H9 (cell line): ENCODE results near the gene PLXND1. TPM values are rescaled to one million over a fixed set of nuclear protein-coding genes. Genes with fewer than 3 reads are reported as not detected.
A peak's percentile ranks its signal among the peaks of the same experiment; 100 is the strongest.

ENCODE experiments used
- DNase-seq: peaks from one replicate; pipeline ENCODE4 v3.0.0-alpha.2; 2017
- H2AFZ ChIP-seq: one replicate; pipeline ENCODE4 v1.6.1; 2013; ENCODE audit warnings: mild to moderate bottlenecking, low read length, control low read depth, moderate library complexity
- H2AK5ac ChIP-seq: 2 replicates; pipeline ENCODE4 v1.6.1; 2013; ENCODE audit warnings: low read length, control low read depth, mixed read lengths; ENCODE audit not compliant: insufficient read length
- H2BK120ac ChIP-seq: one replicate; pipeline ENCODE4 v1.6.1; 2013; ENCODE audit warnings: low read depth, mild to moderate bottlenecking, low read length, control low read depth, inconsistent platforms; ENCODE audit not compliant: poor library complexity, severe bottlenecking
- H2BK12ac ChIP-seq: 2 replicates; pipeline ENCODE4 v1.6.1; 2013; ENCODE audit warnings: low read length, control low read depth, mixed read lengths, low read depth; ENCODE audit not compliant: insufficient read length
- H2BK15ac ChIP-seq: 2 replicates; pipeline ENCODE4 v1.6.1; 2013; ENCODE audit warnings: low read depth, low read length, control low read depth
- H2BK20ac ChIP-seq: one replicate; pipeline ENCODE4 v1.6.1; 2013; ENCODE audit warnings: low read depth, mild to moderate bottlenecking, low read length, control low read depth, inconsistent platforms; ENCODE audit not compliant: poor library complexity, severe bottlenecking
- H2BK5ac ChIP-seq: 2 replicates; pipeline ENCODE4 v1.6.1; 2013; ENCODE audit warnings: low read length, control low read depth, mixed read lengths; ENCODE audit not compliant: insufficient read length
- H3K14ac ChIP-seq: 2 replicates; pipeline ENCODE4 v1.6.1; 2013; ENCODE audit warnings: low read length, control low read depth; ENCODE audit not compliant: insufficient read depth
- H3K18ac ChIP-seq: 2 replicates; pipeline ENCODE4 v1.6.1; 2013; ENCODE audit warnings: low read depth, mild to moderate bottlenecking, mixed read lengths, low read length, control low read depth; ENCODE audit not compliant: insufficient read length
- H3K23ac ChIP-seq: 2 replicates; pipeline ENCODE4 v1.6.1; 2013; ENCODE audit warnings: low read length, control low read depth, mixed read lengths, low read depth; ENCODE audit not compliant: insufficient read length
- H3K23me2 ChIP-seq: 2 replicates; pipeline ENCODE4 v1.6.1; 2013; ENCODE audit warnings: low read depth, mild to moderate bottlenecking, mixed read lengths, low read length, control low read depth; ENCODE audit not compliant: insufficient read length, poor library complexity, severe bottlenecking
- H3K27ac ChIP-seq: 2 replicates; pipeline ENCODE4 v1.5.1; 2013; ENCODE audit warnings: low read length, control low read depth, mixed read lengths, low read depth; ENCODE audit not compliant: insufficient read length
- H3K27me3 ChIP-seq: 2 replicates; pipeline ENCODE4 v1.6.1; 2013; ENCODE audit warnings: low read length, control low read depth, inconsistent platforms; ENCODE audit not compliant: insufficient read depth
- H3K4ac ChIP-seq: 2 replicates; pipeline ENCODE4 v1.6.1; 2013; ENCODE audit warnings: low read depth, mild to moderate bottlenecking, control low read depth, inconsistent platforms, low read length, moderate library complexity
- H3K4me1 ChIP-seq: 2 replicates; pipeline ENCODE4 v1.6.1; 2013; ENCODE audit warnings: low read length, control low read depth, inconsistent platforms; ENCODE audit not compliant: insufficient read depth
- H3K4me2 ChIP-seq: 2 replicates; pipeline ENCODE4 v1.6.1; 2013; ENCODE audit warnings: low read length, control low read depth, mixed read lengths; ENCODE audit not compliant: insufficient read length, insufficient read depth
- H3K56ac ChIP-seq: 2 replicates; pipeline ENCODE4 v1.6.1; 2013; ENCODE audit warnings: low read depth, mild to moderate bottlenecking, mixed read lengths, low read length, control low read depth; ENCODE audit not compliant: insufficient read length
- H3K79me1 ChIP-seq: 2 replicates; pipeline ENCODE4 v1.6.1; 2013; ENCODE audit warnings: low read depth, mild to moderate bottlenecking, moderate library complexity, low read length, control low read depth, inconsistent platforms; ENCODE audit not compliant: insufficient read depth, poor library complexity, severe bottlenecking
- H3K79me2 ChIP-seq: 2 replicates; pipeline ENCODE4 v1.6.1; 2013; ENCODE audit warnings: low read length, control low read depth, inconsistent platforms; ENCODE audit not compliant: insufficient read depth
- H3K9ac ChIP-seq: 2 replicates; pipeline ENCODE4 v1.6.1; 2013; ENCODE audit warnings: low read length, control low read depth, mixed read lengths; ENCODE audit not compliant: insufficient read length; ENCODE audit errors: extremely low read depth
- H3K9me3 ChIP-seq: one replicate; pipeline ENCODE4 v1.6.1; 2013; ENCODE audit warnings: low read depth, low read length, inconsistent platforms; ENCODE audit not compliant: control insufficient read depth
- H3T11ph ChIP-seq: one replicate; pipeline ENCODE4 v1.6.1; 2013; ENCODE audit warnings: mild to moderate bottlenecking, low read length, control low read depth, inconsistent platforms
- H4K20me1 ChIP-seq: one replicate; pipeline ENCODE4 v1.6.1; 2013; ENCODE audit not compliant: control insufficient read depth, insufficient read length, insufficient read depth
- H4K5ac ChIP-seq: 2 replicates; pipeline ENCODE4 v1.6.1; 2013; ENCODE audit warnings: low read depth, mild to moderate bottlenecking, mixed read lengths, low read length, control low read depth; ENCODE audit not compliant: insufficient read length
- H4K8ac ChIP-seq: replicated peaks from 2 replicates; pipeline ENCODE4 v1.6.1; 2013; ENCODE audit warnings: low read length, control low read depth, mixed read lengths, low read depth; ENCODE audit not compliant: insufficient read length
- H4K91ac ChIP-seq: 2 replicates; pipeline ENCODE4 v1.6.1; 2013; ENCODE audit warnings: low read depth, mild to moderate bottlenecking, moderate library complexity, mixed read lengths, low read length, control low read depth; ENCODE audit not compliant: insufficient read length
- H3K27ac Mint-ChIP-seq, 3 experiments: 2 replicates in 2 of 3; 3 replicates in 1 of 3; pipeline ENCODE4 v1.8.0; 2020 to 2021; ENCODE audit warnings: mixed read lengths in 3 of 3, mild to moderate bottlenecking in 1 of 3, moderate library complexity in 1 of 3
- H3K27me3 Mint-ChIP-seq: 2 replicates; pipeline ENCODE4 v1.8.0; 2021; ENCODE audit warnings: low read depth, mild to moderate bottlenecking, moderate library complexity, mixed read lengths
- H3K36me3 Mint-ChIP-seq, 3 experiments: 2 replicates in 2 of 3; 3 replicates in 1 of 3; pipeline ENCODE4 v1.8.0; 2020 to 2021; ENCODE audit warnings: low read depth in 3 of 3, mixed read lengths in 3 of 3; ENCODE audit not compliant: insufficient read depth in 1 of 3
- H3K4me1 Mint-ChIP-seq, 2 experiments: 2 replicates each; pipeline ENCODE4 v1.8.0; 2020; ENCODE audit warnings: mixed read lengths in 2 of 2
- H3K4me3 Mint-ChIP-seq, 2 experiments: 2 replicates in 1 of 2; 3 replicates in 1 of 2; pipeline ENCODE4 v1.8.0; 2020 to 2021; ENCODE audit warnings: mild to moderate bottlenecking in 2 of 2, mixed read lengths in 2 of 2, moderate library complexity in 1 of 2
- H3K9me3 Mint-ChIP-seq, 2 experiments: 2 replicates in 1 of 2; 3 replicates in 1 of 2; pipeline ENCODE4 v1.8.0; 2020; ENCODE audit warnings: mild to moderate bottlenecking in 2 of 2, mixed read lengths in 2 of 2, moderate library complexity in 1 of 2
- WGBS: extraction: QIAGEN DNeasy Blood & Tissue Kit; methylation state at CpG from one replicate; pipeline ENCODE4 v1.1.7; 2013; ENCODE audit warnings: missing lambda C conversion rate, low lambda C conversion rate, mixed read lengths; ENCODE audit not compliant: insufficient read length; ENCODE audit errors: extremely low coverage; 5-methylcytosine and 5-hydroxymethylcytosine counted together
- total RNA-seq: library from RNA; stranded (reverse); gene quantifications from 2 replicates; pipeline ENCODE4 v1.2.1, GENCODE V29; 2021
- TF ChIP-seq, protein P1 (sequence below): fragments of 200-600 bp; sonication (generic); conservative IDR thresholded peaks from 3 replicates; pipeline ENCODE4 v1.8.0; 2021; ENCODE audit warnings: antibody characterized with exemption, mild to moderate bottlenecking

Gene PLXND1
- total RNA-seq, 1 experiment from 2014 or later = 50.9 TPM

- H2BK5ac ChIP-seq = no peak overlapping the region
- Mint-ChIP-seq H3K27ac (peak overlapping the region in 1 of 3 experiments; percentile 79; a peak in 1 of 7 replicates), H3K4me1 (peaks cover 4 to 6% of the 10 kb centered on the region in 2 experiments; a peak in 3 of 4 replicates), H3K27me3 (no peaks in the 10 kb centered on the region), H3K36me3 (peaks cover 7 to 16% (median 10%) of the 10 kb centered on the region in 3 experiments), H3K4me3 (no peak overlapping the region), H3K9me3 (no peaks in the 10 kb centered on the region)
- TF ChIP-seq, protein P1, sequence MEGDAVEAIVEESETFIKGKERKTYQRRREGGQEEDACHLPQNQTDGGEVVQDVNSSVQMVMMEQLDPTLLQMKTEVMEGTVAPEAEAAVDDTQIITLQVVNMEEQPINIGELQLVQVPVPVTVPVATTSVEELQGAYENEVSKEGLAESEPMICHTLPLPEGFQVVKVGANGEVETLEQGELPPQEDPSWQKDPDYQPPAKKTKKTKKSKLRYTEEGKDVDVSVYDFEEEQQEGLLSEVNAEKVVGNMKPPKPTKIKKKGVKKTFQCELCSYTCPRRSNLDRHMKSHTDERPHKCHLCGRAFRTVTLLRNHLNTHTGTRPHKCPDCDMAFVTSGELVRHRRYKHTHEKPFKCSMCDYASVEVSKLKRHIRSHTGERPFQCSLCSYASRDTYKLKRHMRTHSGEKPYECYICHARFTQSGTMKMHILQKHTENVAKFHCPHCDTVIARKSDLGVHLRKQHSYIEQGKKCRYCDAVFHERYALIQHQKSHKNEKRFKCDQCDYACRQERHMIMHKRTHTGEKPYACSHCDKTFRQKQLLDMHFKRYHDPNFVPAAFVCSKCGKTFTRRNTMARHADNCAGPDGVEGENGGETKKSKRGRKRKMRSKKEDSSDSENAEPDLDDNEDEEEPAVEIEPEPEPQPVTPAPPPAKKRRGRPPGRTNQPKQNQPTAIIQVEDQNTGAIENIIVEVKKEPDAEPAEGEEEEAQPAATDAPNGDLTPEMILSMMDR = no peak
- H2BK15ac ChIP-seq = no peak overlapping the region
- no peak overlapping the region for H3K9ac ChIP-seq
- H4K91ac ChIP-seq = no peak overlapping the region
- H3T11ph ChIP-seq = no peak overlapping the region
- no peak overlapping the region for H3K4me2 ChIP-seq
- no peak overlapping the region for H2BK20ac ChIP-seq
- no peak for DNase-seq
- no peak overlapping the region for H3K23ac ChIP-seq
- no peak overlapping the region for H2BK12ac ChIP-seq
- no peaks in the 10 kb centered on the region for H3K79me1 ChIP-seq
- no peak overlapping the region for H4K5ac ChIP-seq
- no peak overlapping the region for H2AK5ac ChIP-seq
- WGBS = no CpG with 5 or more reads among the region's 15 CpGs
- no peaks in the 10 kb centered on the region for H4K20me1 ChIP-seq
- H3K79me2 ChIP-seq = no peaks in the 10 kb centered on the region
- H2BK120ac ChIP-seq = no peak overlapping the region
- H3K23me2 ChIP-seq = no peaks in the 10 kb centered on the region
- no peaks in the 10 kb centered on the region; the same call in 1 of the 2 replicates for H3K27me3 ChIP-seq
- H2AFZ ChIP-seq = no peak overlapping the region
- H3K4me1 ChIP-seq = no peaks in the 10 kb centered on the region
- no peaks in the 10 kb centered on the region for H3K9me3 ChIP-seq
- H3K4ac ChIP-seq = no peak overlapping the region
- no peak overlapping the region for H3K27ac ChIP-seq
- no peak overlapping the region for H3K56ac ChIP-seq
- no peak overlapping the region for H4K8ac ChIP-seq
- no peak overlapping the region for H3K14ac ChIP-seq
- no peak overlapping the region for H3K18ac ChIP-seq
These were observed 86.4 kb downstream of the PLXND1 start for GRCh38 chr3:129519896-129520715.
